HG03432 (cell line): ENCODE results near the gene ZNF562.
"Not testable (repeated sequence)": the region's sequence is repeated elsewhere in the genome, so short reads cannot be mapped to it uniquely, and the experiment has no call there.

ENCODE experiments used
- ATAC-seq: cut with Tn5 transposase; IDR thresholded peaks from one replicate; pipeline ENCODE4 v1.9.1; 2021; ENCODE audit warnings: mild to moderate bottlenecking, moderate library complexity; ENCODE audit not compliant: unreplicated experiment

ZNF562 gene

DNA sequence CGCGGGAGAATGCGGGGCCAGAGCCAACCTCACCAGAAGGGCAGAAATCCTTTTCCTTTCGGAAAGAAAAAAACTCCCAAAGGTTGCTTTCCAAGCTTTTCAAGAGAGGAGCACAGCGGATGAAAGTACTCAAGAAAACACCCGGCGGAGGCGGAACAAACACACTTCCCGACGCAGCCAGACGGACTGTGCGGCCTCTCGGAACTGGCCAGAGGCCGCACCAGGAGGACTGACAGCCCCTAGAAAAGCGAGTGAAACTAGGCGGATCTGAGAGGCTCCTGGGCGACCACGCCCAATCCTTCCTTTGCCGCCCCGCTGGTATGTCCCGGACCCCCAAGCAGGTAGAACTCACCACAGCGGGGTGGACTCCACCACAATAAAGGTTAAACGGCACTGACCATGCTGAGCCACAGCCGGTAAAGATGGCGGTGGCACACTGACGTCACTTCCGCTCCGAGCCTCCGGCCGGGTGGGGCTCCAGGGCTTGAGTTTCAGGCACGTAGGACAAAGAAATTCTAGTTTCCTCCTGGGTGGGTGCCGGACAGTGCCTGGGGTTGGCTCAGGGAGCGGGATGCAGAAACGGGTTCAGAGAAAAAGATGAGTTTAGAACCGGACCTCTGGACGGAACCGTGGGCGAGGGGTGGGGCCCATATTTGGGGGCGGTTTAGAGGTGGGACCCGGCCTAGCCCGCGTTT is at the start of gene ZNF562:
Gene ZNF562 (minus strand): TSS at position 438 of the 695 bp plus-strand sequence. CDS start 14,356 bp downstream, outside the sequence.
- ATAC-seq: peak; percentile 84

DNA sequence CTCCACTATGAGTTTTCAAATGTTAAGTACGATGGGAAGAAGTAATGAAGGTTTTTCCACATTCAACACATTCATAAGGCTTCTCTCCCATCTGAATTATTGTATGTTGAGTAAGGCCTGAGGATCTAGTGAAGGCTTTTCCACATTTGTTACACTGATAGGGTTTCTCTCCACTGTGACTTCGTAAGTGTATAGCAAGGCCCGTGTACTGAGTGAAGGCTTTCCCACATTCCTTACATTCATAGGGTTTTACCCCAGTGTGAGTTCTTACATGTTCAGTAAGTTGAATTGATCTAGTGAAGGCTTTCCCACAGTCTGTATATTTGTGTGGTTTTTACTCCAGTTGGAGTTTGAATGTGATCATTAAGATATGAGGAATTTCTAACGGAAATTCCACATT is 49.3 kb upstream of the ZNF562 start:
- ATAC-seq: no peak

DNA sequence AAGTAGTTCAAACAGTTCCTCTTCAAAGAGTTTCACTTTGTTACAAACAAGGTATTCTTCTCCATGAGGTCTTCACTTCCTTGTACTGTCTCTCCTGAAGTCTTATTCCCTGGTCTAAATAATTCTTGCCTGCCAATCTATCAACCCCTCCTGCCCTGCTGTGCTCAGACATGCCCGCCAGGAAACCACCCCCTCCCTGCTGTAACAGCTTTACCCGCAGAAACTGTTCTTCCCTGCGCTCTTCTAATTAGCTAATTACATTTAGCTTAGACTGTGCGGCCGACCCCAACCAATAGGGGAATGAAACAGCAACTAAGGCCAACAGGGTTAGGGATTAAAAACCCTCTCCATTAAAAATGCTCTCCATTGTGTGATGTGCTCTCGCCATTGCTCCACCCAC is 47.0 kb upstream of the ZNF562 start:
- no peak for ATAC-seq

DNA sequence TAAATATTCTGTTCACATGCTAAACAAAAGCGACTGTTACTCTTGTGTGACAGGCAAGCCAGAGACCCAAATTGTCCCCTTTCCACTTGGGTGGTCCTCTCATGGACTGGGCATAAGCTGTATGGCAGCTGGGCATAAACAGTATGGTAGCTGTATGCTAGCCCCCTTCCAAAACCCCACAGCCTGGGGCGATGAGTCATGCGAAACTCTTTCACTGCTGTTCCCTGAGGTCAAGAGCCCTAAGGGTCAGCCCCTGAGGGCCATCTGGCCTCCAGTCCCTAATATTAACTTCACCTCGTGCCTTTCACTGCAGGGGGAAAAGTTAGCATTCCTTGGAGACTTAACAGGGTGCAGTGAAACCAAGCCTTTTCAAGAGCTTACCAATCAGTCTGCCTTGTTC is 45.6 kb upstream of the ZNF562 start:
- no peak for ATAC-seq

DNA sequence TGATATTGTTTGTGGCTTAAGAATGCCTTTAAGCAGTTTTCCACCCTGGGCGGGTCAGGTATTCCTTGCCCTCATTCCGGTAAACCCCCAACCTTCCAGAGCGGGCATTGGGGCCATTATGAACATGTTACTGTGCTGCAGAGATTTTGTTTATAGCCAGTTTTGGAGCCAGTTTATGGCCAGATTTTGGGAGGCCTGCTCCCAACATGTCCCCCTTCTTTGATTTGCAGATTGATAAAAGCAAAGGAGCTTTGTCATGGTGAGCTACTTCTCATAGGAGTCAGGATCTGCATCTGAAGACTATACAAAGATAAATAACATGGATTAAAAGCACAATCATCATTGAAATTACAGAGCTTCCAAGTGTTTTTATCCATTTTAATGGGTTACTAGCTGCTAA is 36.9 kb upstream of the ZNF562 start:
- no peak for ATAC-seq

DNA sequence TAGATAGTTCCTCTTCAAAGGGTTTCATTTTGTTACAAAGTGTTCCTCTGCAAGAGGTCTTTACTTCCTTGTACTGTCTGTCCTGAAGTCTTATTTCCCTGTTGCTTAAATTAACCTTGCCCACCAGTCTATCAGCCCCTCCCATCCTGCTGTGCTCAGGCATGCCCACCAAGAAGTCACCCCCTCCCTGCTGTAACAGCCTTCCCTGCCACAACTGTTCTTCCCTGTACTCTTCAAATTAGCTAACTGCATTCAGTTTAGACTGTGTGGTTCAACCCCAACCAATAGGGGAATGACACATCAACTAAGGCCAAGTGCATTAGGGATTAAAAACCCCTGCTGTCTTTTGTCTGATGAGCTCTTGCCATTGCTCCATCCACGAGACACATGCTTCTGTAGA is 34.4 kb upstream of the ZNF562 start:
- no peak for ATAC-seq

DNA sequence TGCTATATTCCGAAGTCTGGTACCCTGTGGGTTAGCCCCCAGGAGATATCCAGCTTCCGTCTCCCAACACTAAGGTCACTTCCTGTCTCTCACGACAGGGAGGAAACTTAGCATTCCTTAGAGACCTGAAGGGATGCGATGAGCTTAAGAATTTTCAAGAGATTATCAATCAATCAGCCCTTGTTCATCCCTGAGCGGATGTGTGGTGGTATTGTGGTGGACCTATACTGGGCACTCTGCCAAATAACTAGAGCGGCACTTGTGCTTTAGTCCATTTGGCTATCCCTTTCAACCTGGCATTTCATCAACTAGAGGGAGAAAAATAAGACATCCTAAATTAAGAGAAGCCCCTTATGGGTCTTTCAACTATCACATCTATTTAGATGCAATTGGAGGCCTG is 30.9 kb upstream of the ZNF562 start:
- ATAC-seq: no peak

DNA sequence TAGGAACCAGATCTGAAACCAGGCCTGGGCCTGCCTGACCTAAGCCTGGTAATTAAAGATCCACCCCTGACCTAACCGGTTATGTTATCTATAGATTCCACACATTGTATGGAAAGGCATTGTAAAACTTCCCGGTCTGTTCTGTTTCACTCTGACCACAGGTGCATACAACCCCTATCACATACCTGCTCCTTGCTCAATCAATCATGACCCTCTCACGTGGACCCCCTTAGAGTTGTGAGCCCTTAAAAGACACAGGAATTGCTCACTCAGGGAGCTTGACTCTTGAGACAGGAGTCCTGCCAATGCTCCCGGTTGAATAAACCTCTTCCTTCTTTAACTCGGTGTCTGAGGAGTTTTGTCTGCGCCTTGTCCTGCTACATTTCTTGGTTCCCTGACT is 27.3 kb upstream of the ZNF562 start:
- no peak for ATAC-seq

DNA sequence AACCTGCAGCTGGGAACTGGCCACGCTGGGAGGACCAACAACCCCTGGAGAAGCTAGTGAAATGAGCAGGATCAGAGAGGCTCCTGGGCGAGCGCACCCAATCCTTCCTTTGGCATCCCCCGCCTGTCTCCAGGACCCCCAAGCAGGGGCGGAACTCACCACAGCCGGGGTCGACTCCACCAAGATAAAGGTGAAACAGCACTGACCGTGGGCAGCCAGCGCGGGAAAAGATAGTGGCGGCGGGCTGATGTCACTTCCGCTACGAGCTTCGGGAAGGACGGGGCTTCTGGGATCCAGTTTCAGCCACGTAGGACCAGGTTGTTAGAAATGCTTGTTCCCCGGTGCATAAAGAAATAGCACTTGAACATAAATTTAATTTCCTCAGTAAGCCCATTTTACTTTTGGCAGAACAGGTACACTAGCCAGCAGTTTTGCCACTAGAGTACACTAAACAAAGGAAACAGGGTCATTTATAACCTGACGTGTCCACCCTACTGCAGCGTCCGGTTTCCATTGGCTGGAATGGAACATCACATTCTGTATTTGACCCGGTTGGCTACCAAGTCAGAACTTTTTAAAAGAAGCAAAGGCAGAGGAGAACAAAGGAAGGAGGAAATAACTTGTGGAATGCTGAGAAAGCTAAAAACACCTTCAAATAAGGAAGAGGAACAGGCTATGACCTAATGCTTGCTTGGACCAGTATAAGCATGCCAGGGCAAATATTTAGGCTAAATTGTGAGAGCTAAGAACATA is 25.5 kb upstream of the ZNF562 start:
- no peak for ATAC-seq

DNA sequence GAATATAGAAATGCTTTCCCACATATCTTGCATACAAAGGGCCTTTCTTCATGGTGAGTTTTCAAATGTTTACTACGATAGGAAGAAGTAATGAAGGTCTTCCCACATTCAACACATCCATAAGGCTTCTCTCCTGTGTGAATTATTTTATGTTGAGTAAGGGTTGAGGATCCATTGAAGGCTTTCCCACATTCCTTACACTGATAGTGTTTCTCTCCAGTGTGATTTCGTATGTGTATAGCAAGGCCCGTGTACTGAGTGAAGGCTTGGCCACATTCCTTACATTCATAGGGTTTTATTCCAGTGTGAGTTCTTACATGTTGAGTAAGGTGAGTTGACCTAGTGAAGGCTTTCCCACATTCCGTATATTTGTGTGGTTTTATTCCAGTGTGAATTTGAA is 15.4 kb upstream of the ZNF562 start:
- ATAC-seq: not testable (repeated sequence)

DNA sequence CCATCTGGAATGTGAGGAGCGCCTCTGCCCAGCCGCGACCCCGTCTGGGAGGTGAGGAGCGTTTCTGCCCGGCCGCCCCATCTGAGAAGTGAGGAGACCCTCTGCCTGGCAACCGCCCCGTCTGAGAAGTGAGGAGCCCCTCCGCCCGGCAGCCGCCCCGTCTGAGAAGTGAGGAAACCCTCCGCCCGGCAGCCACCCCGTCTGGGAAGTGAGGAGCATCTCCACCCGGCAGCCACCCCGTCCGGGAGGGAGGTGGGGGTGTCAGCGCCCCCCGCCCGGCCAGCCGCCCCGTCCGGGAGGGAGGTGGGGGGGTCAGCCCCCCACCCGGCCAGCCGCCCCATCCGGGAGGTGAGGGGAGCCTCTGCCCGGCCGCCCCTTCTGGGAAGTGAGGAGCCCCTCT is 5.1 kb upstream of the ZNF562 start:
- ATAC-seq: not testable (repeated sequence)

DNA sequence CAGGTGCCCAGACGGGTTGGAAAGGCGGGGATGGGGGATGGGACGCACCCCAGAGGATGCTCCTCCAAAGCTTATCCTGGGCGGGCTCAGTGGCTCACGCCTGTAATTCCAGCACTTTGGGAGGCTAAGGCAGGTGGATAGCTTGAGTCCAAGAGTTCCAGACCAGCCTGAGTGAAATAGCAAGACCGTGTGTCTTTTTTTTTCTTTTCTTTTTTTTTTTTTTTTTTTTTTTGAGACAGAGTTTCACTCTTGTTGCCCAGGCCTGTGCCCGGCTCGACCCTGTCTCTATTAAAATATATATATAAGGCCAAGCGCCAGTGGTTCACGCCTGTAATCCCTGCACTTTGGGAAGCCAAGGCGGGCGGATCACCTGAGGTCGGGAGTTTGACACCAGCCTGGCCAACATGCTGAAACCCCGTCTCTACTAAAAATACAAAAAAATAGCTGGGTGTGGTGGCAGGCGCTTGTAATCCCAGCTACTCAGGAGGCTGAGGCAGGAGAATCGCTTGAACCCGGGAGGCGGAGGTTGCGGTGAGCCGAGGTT is 530 bp upstream of the ZNF562 start:
- not testable (repeated sequence) for ATAC-seq

DNA sequence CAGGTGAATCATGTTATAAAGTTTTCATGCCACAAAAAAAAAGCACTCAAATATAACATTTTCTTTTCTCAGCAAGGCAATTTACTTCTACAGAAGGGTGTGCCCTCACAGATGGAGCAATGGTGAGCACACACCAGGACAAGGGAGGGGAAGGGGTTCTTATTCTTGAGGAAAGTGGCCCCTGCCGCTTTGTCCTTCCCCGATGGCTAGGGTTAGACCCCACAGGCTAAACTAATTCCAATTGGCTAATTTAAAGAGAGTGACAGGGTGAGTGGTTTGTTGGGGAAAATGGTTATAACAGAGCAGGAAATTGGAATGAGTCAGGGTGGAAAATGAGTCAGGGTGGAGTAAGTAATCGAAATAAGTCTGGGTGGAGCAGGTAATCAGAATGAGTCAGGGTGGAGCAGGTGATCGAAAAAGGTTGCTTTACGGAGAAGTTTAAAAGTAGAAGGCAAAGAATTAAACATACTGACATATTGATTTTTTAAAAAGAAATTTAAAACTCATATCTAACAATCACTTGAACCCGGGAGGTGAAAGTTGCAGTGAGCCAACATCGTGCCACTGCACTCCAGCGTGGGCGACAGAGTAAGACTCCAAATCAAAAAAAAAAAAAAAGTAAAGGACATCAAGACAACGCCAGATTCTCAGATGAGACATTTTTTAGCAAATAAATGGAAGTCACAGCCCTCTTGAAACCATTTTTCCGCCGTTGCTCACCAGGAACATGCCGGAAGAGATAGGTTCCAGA is 813 bp downstream of the ZNF562 start:
- ATAC-seq: no peak

DNA sequence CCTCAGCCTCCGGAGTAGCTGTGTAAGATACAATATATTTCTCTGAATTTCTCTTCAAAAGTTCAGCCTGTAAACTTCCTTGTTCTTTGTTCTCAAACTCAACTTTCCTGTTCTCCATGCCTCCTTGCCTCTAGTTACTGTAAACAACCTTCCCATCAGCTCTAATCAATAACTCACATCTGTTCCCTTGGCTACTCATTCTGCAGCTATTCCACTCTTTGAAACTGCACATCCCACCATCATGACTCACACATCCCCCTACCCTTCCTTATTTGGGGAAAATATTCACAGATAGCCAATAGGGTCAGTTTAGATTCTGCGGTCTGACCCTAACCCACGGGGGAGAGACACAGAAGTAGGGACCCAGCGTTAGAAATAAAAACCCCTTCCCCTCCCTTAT is 2.0 kb downstream of the ZNF562 start:
- no peak for ATAC-seq

DNA sequence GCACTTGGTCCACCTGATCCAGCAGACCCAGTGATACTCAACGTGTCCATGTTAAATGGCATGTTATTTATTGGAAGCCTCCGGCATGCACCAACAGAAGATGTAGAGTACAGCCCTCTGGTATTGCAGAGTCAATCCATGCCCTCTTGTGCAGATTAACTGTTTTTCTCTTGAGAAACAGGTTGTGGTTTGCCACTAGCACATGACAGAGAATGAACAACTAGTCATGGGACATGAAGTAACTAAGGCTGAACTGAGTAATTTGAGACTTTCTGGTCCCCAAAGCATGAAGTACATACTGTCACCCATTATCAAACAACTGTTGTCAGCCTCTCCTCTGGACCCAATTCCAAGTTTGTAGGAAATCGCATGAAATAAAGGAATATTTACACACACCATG is 3.2 kb downstream of the ZNF562 start:
- no peak for ATAC-seq

DNA sequence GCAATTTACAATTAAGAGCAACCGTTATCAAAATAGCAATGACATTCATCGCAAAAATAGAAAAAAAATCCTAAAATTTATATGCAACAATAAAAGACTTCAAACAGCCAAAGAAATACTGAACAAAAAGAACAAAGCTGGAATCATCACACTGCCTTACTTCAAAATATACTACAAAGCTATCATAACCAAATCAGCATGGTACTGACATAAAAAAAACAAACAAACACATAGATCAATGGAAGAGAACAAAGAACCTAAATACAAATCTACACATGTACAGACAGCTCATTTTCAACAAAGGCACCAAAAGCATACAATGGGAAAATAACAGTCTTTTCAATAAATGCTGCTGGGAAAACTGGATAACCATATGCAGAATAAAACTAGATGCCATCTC is 6.4 kb downstream of the ZNF562 start:
- ATAC-seq: no peak

DNA sequence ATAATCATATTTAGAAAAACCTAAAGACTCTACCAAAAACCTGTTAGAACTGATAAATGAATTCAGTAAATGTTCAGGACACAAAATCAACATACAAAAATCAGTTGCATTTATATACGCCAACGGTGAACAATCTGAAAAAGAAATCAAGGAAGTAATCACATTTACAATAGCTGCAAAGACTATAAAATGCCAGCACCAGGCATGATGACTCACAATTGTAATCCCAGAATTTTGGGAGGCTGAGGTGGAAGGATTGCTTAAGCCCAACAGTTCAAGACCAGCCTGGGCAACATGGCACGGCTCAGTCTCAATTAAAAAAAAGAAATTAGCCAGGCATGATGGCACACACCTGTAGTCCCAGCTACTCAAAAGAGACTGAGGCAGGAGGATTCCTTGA is 7.0 kb downstream of the ZNF562 start:
- no peak for ATAC-seq

DNA sequence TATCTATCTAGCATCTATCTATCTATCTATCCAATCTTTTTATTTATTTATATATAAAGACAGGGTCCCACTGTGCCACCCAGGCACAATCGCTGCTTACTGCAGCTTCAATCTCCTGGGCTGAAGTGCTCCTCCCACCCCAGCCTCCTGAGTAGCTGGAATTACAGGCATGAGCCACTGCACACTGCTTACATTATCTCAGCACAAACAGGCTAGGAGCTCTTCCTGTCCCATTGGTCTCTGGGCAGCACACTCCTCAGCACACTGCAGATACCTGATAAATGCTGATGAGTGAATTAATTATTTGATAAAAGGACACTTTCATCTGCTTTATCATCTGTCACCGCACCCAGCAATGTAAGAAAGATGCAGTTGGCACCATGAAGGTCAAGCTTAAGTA is 16.1 kb downstream of the ZNF562 start:
- ATAC-seq: no peak

DNA sequence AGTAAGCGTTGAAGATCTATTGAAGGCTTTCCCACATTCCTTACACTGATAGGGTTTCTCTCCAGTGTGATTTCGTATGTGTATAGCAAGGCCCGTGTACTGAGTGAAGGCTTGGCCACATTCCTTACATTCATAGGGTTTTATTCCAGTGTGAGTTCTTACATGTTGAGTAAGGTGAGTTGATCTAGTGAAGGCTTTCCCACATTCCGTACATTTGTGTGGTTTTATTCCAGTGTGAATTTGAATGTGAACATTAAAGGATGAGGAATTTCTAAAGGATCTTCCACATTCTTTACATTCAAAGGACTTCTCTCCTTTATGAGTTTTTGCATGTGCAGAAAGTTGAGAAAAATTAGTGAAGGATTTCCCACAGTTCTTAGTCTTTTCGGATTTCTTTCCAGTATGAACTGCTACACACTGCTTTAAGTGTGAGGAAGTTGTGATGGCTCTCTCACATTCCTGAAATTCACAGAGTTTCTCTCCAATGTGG is 21.8 kb downstream of the ZNF562 start:
- ATAC-seq: not testable (repeated sequence)

DNA sequence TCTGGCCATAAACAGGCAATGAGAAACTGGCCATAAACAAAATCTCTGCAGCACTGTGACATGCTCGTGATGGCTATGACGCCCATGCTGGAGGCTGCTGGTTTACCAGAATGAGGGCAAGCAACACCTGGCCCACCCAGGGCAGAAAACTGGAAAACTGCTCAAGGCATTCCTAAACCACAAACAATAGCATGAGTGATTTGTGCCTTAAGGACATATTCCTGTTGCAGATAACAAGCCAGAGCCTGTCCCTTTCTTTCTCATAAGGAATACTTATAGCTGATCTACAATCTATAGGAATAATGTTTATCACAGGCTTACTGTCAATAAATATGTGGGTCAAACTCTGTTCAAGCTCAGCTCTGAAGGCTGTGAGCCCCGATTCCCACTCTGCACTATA is 23.4 kb downstream of the ZNF562 start:
- ATAC-seq: not testable (repeated sequence)

DNA sequence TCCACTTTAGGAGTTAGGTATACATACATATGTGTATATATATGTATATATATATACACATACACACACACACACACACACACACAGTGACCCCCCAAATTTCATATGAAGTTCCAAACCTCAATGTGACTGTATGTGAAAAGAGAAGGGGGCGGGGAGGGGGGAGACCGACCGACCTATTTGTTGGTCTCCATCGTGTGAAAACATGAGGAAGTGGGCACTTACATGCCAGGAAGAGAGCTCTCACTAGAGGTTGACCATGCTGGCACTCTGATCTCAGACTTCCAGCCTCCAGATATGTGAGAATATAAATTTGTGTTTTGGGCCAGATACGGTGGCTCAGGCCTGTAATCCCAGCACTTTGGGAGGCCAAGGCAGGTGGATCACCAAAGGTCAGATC is 24.6 kb downstream of the ZNF562 start:
- no peak for ATAC-seq
